Astrocyte (in vitro differentiated cells and primary cell): ENCODE data around the gene CCDC117.

Experiments used
- EZH2 ChIP-seq: IDR thresholded peaks from 2 replicates; pipeline ENCODE4 v1.6.1; 2012; ENCODE audit warnings: mild to moderate bottlenecking, low read length, inconsistent platforms; ENCODE audit not compliant: insufficient read depth
- TF ChIP-seq, protein P1 (sequence below): IDR thresholded peaks from 2 replicates; pipeline ENCODE4 v1.5.1; 2011; ENCODE audit warnings: low read depth, mild to moderate bottlenecking, inconsistent platforms, low read length, moderate library complexity; ENCODE audit not compliant: insufficient read depth

DNA sequence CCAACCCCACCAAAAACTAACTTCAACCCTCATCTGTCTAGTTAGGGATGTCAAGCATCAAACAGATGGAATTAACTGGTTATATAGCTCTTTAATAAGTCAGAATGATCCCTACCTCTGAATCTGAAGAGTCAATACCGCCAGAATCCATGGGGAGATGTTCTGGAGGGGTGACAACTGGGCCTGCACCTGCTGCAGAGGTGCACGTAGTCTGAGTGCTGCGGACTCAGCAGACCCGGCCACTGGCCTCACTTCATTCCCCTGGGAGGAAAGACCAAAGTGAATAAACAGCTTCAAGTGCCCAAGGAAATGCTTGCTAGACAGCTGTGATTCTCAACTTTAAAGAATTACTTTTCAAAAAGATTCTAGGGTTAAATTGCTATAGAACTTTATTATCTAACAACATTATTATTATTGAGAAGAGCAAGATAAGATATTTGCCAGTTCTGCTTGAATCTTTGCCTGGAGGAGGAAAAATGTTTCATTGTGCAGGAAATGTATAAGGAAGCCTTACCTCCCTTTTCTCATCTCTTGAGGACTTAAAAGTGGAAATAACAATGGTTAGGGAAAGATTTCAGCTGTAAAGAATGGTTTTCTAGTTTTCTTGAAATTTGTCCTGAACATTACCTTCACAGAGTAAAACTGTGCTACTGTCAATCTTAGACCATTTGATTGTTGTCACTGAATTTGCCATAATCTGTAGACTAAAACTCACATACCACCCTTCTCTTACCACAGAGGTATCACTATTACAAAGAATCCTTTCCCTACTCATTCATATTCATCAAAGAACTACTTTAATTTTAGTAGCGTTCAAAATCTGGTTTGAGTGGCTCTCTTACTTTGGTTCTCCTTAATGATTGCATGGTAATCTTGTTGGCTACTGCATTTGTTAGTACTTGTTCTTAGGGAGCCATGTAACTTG, 23.7 kb downstream of the CCDC117 start:
- TF ChIP-seq EZH2: no peak
- TF ChIP-seq, protein P1, sequence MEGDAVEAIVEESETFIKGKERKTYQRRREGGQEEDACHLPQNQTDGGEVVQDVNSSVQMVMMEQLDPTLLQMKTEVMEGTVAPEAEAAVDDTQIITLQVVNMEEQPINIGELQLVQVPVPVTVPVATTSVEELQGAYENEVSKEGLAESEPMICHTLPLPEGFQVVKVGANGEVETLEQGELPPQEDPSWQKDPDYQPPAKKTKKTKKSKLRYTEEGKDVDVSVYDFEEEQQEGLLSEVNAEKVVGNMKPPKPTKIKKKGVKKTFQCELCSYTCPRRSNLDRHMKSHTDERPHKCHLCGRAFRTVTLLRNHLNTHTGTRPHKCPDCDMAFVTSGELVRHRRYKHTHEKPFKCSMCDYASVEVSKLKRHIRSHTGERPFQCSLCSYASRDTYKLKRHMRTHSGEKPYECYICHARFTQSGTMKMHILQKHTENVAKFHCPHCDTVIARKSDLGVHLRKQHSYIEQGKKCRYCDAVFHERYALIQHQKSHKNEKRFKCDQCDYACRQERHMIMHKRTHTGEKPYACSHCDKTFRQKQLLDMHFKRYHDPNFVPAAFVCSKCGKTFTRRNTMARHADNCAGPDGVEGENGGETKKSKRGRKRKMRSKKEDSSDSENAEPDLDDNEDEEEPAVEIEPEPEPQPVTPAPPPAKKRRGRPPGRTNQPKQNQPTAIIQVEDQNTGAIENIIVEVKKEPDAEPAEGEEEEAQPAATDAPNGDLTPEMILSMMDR: no peak
